Measurements from ENCODE around the gene CLEC18A.
"Not testable (repeated sequence)": the region's sequence is repeated elsewhere in the genome, so short reads cannot be mapped to it uniquely, and the experiment has no call there.

Gene CLEC18A

GRCh38 chr16:69952116-69952515 lies 982 bp downstream of the CLEC18A start:
- not testable (repeated sequence) for DNase-seq (ENCODE audit: low read depth)

DNA sequence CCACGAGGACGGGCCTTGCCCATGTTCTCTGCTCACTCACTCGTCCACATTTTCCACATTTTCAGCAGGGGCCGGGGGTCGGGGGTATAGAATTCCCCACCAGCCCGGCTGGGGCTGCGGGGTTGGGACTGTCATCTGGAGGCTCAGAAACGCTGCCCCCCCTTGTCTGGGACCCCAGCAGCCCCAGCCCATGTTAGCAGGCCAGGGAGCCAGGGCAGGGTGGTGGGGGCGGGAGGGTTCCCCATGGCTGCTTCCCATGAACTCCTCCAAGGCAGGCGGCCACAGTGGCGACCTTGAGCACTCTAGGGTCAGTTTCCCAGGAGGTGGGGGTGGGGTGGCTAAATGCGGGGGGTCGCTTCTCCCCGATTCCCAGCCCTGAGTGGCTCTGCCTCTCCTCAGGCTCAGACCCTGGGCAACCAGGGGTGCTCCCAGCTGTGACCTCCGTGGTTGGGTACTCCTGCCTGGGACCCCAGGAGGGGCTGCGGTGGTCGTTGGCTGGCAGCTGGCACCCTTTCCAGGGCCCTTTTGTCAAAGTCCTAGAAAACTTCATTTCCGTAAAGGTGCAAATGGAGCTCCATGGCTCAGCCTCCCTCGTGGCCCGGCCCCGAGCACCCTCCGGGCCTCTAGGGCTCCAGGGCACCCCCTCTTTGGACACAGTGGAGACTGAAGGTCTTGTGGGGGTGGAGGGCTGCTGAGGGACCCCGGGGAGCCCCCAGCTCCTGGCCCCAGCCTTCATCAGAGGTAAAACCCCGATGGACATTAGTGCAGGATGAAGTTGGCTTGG lies 1.6 kb downstream of the CLEC18A start:
- not testable (repeated sequence) for DNase-seq (ENCODE audit: low read depth)

GRCh38 chr16:69954241-69954640 lies 3.1 kb downstream of the CLEC18A start:
- DNase-seq (ENCODE audit: low read depth), result not testable (repeated sequence)

DNA sequence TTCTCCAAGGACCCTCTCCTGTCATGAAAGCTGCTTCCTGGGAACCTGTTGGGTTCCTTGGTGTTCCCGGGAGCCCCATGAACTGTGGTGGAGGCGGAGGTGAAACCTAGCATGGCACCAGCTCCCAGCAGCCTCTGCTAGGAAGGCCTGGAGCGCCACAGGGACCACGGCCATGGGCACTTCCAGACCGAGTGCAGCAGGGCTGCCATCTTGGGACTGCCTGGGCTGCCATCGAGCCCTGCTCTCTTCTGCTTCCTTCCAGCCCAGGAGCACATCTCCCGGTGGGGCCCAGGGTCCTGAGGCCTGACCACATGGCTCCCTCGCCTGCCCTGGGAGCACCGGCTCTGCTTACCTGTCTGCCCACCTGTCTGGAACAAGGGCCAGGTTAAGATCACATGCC lies 12.2 kb downstream of the CLEC18A start:
- not testable (repeated sequence) for DNase-seq (ENCODE audit: low read depth)

DNA sequence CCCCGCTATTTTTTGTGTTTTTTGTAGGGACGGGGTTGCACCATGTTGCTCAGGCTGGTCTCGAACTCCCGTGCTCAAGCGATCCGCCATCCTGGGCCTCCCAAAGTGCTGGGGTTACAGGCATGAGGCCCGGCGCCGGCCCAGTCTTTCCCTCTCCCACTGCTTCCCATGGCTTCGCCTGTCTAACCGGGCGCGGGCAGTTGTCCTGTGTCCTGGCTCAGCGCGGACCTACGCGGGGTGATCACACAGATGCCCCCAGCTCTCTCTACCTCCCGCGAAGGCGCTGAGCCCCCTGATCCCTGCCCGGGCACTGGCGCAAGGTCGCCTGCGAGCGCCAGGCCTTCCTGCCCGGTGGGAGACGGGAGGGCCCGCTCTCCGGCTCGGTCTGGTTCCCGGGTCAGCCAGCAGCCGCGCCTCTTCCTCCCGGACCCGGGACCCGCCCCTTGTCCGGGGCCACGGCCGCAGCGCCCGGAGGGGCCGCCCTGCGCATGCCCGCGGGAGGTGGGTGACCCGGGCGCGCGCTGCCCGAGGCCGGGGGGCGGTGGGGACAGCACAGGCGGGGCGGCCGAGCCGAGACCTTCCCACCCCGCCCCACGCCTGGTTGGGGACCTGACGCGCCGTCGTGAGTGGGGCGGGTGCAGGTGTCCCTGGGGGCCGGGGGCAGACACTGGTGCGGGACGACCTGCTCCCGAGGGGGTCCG lies 14.0 kb downstream of the CLEC18A start:
- not testable (repeated sequence) for DNase-seq (ENCODE audit: low read depth)

DNA sequence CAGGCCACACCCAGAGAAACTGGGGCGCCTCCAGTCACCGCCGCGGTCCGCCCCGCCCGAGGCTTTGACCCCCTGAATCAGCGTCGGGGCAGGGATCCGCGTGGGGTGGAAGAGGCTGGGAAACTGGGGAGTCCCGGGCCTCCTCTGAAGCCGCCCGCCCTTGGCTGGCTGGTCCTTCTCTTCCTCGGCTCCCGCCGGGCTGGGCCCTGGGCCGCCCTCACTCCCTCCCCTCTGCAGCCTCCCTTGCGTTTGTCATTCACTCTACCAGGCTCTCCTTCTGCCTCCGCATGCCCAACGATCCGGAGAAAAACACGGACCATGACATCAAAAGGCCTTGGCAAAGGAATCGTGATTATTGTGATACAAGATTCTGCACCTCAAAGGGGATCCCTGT lies 14.5 kb downstream of the CLEC18A start:
- not testable (repeated sequence) for DNase-seq (ENCODE audit: low read depth)

DNA sequence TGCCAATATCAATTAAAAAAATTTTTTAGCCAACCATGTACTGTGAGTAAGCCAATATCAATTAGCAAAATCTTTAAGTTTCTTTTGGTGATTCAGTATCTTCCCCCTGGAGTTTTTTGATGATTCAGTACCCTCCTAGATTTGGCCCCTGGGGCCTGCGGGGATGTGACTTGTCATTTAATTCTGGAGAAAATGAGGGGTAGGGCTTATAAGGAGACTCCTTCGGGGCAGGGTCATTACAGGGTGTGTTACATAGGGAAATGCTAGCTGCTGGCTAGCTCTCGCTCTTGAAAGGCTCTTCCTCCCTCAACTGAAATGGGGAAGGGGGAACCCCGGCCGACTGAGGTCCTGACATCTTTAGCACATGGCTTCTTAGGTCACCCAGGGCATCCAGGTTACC lies 16.6 kb downstream of the CLEC18A start:
- not testable (repeated sequence) for DNase-seq (ENCODE audit: low read depth)

GRCh38 chr16:69968125-69968524 lies 17.0 kb downstream of the CLEC18A start:
- DNase-seq (ENCODE audit: low read depth), result not testable (repeated sequence)

GRCh38 chr16:69969657-69970056 lies 18.5 kb downstream of the CLEC18A start:
- DNase-seq (ENCODE audit: low read depth), result not testable (repeated sequence)

GRCh38 chr16:69972120-69972519 lies 21.0 kb downstream of the CLEC18A start:
- not testable (repeated sequence) for DNase-seq (ENCODE audit: low read depth)

- DNase-seq (ENCODE audit: low read depth), result not testable (repeated sequence)
Measured at GRCh38 chr16:69972935-69973334, 21.8 kb downstream of the CLEC18A start.

DNA sequence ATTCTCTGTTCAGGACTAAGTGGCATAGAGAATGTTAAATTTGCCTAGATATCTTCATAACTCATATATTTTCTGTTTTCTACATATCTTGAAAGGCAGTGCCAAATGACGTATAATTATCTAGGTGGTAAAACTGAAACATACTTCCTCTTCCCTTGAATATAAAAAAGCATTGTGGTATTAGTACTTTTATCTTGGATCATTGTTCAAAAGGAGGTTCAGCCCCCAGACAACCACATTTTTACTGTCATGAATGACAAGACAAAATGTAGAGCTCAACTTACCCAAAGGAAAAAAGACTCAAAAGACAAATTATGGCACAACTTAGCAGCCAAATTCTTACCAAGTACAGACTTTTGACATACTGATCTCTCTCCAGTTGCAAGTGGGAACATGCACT lies 34.1 kb downstream of the CLEC18A start:
- DNase-seq (ENCODE audit: low read depth), result not testable (repeated sequence)

GRCh38 chr16:69997956-69998355 lies 46.8 kb downstream of the CLEC18A start:
- DNase-seq (ENCODE audit: low read depth), result not testable (repeated sequence)

GRCh38 chr16:69999801-70000200 lies 48.7 kb downstream of the CLEC18A start:
- not testable (repeated sequence) for DNase-seq (ENCODE audit: low read depth)

GRCh38 chr16:70003511-70003910 lies 52.4 kb downstream of the CLEC18A start:
- DNase-seq (ENCODE audit: low read depth), result not testable (repeated sequence)

- DNase-seq (ENCODE audit: low read depth), result not testable (repeated sequence)
Measured at GRCh38 chr16:70008604-70009003, 57.5 kb downstream of the CLEC18A start.

DNA sequence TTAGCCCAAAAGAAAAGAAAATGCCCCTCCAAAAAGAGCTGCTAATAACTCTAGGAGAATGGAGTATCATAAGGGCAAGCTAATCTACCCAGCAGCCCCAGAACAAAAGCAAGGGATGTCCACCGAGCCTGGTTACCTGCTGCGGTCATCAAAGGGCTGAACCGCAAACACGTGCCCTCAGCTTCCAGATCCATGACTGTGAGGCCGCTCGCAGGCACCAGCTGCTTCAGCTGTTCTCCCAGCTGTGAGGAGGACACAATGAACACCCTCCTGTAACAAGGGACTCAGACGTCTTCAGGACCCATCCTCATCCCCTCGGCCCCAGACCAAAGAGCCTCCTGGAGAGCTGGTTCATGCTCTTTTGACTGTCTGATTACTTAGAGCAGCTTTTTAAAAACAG lies 59.5 kb downstream of the CLEC18A start:
- DNase-seq (ENCODE audit: low read depth), result not testable (repeated sequence)

GRCh38 chr16:70011120-70011519 lies 60.0 kb downstream of the CLEC18A start:
- not testable (repeated sequence) for DNase-seq (ENCODE audit: low read depth)

DNA sequence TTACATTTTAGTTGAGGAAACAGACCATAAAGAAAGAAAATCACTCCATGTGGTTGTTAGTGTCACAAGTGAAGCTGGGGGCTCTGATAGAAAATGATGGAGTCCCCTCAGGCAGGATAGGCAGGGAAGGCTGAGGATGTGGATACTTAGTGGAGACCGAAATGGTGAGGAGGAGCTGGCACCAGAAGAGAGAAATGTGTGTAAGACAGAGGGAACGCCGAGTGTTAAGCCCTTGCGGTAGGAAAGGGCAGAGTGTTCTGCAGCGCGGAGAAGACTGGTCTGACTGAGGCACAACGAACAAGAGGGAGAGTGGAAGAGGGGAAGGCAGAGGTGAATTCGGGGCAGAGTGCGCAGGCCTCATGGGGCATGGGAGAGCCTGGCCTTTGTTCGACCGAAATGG lies 61.2 kb downstream of the CLEC18A start:
- not testable (repeated sequence) for DNase-seq (ENCODE audit: low read depth)

DNA sequence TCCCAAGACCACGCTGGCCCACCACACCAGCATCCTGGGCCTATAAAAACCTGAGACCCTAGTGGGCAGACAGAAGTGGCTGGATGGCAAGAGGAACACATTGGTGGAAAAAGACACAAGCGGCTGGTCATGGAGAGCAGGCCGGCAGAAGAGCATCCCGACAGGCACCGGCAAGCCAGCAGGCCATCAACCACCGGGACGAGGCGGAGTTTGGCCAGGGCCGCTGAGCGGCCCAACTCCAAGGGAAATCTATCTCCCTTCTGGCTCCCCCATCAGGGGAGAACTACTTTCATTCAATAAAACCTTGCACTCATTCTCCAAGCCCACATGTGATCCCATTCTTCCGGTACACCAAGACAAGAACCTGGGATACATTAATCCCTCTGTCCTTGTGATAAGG lies 61.8 kb downstream of the CLEC18A start:
- not testable (repeated sequence) for DNase-seq (ENCODE audit: low read depth)

Data from GM04504 (cell line).